HS-27A (cell line): ENCODE data around the gene C1S.

Experiments used
- DNase-seq: peaks from one replicate; pipeline ENCODE4 v3.0.0-alpha.2; 2012; ENCODE audit warnings: low read depth, missing footprints

Gene C1S

DNA sequence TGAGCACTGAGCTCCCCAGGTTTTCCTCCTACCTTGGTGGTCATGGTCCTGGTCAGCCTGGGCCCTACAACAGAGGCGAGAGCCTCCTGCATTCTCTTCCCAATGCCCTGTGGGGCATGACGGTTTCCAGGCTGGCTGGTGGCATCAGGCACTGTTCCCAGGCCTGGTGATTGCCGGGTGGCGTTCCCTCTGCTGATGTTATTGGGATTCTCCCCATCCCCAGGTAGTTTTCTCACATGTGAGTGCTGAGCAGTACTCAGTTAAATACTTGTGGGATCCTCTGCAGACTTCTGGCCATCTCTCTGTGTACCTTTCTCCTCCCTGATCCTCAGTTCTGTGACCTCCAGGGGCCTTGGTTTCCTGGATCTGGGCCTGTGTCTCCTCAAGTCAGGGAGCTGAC, 16.0 kb downstream of the C1S start:
- no peak for DNase-seq

DNA sequence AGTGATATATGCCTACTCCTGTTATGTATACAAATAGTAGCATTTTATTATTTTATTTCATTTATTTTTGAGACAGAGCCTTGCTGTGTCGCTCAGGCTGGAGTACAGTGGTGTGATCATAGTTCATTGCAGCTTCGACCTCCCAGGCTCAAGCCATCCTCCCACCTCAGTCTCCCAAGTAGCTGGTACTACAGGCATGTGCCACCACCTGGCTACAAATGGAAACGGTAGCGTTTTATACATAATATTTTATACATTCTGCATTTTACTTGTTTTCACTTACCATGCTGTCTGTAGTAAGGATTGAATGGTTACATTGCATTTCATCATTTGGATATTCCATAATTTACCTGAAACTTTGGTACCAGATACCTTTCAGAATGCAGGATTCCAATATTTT, 17.6 kb downstream of the C1S start:
- DNase-seq = no peak

DNA sequence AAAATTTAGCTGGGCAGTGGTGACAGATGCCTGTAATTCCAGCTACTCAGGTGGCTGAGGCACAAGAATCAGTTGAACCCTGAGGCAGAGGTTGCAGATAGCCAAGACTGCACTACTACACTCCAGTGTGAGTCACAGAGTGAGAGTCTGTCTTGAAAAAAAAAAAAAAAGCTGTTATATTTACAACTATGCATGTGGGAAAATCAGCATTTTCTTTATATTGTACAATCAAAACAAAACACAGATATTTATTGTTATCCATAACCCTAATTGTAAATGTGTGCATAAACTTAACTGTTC, 19.3 kb downstream of the C1S start:
- no peak for DNase-seq

DNA sequence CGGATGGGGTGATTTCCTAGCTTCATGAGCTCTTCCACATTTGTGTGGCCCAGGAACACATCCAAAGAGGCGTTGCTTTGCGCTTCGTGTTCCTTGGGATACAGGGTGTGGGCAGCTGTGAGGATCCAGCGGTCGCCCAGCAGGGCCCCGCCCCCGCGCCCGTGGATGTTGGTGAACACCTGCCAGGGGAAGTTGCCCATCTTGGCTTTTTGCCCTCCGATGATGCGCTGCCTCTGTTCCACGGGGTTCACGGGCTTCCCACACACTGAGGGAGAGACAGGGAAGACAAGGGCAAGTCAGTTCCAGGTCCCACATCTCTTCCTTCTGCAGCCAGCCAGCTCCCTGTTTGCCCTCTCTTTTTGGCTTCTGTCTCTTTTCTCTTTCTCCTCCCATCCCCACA, 20.5 kb downstream of the C1S start:
- DNase-seq = no peak

DNA sequence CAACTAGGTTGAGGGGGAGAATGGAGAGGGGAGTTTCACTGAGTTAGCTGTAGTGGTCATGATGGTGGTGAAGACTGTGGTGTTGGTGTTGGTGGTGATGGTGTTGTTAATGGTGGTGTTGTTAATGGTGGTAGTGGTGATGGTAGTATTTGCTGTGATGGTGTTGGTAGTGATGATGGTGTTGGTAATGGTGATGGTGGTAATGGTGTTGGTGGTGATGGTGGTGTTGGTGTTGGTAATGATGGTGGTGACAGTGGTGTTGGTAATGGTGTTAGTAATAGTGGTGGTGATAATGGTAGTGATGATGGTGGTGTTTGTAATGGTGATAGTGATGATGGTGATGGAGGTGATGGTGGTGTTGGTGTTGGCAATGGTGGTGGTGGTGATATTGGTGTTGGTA, 22.6 kb downstream of the C1S start:
- DNase-seq = no peak

DNA sequence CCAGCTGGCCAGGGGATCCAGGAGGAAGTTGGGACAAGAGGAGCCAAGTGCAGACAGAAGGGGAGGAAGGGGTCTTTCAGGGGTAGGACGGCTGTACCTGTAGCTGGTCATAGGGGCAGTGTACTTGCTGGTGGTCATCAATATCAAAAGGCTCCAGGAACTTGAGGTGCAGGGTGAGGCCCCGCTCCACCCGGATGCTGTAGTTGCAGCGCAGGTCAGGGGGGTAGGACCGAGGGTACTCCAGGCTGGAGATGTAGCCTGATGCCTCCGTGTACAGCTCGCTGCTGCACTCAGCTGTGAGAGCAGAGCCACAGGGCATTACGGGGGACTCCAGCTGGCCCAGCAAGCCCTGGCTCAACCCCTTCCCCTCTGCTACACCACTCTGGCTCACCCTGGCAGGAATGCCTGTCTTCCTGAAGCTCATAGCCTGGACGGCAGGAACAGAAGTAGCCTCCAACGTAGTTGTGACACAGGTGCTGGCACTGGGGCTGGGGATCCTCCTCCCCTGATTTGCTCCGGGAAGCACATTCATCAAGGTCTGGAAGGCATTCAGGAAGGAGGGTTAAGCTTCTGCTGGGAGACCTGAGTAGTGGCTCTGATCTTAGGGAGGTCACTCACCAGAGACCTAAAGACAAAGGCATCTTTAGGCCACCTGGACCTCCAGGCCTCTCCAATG, 28.8 kb downstream of the C1S start:
- DNase-seq = no peak

DNA sequence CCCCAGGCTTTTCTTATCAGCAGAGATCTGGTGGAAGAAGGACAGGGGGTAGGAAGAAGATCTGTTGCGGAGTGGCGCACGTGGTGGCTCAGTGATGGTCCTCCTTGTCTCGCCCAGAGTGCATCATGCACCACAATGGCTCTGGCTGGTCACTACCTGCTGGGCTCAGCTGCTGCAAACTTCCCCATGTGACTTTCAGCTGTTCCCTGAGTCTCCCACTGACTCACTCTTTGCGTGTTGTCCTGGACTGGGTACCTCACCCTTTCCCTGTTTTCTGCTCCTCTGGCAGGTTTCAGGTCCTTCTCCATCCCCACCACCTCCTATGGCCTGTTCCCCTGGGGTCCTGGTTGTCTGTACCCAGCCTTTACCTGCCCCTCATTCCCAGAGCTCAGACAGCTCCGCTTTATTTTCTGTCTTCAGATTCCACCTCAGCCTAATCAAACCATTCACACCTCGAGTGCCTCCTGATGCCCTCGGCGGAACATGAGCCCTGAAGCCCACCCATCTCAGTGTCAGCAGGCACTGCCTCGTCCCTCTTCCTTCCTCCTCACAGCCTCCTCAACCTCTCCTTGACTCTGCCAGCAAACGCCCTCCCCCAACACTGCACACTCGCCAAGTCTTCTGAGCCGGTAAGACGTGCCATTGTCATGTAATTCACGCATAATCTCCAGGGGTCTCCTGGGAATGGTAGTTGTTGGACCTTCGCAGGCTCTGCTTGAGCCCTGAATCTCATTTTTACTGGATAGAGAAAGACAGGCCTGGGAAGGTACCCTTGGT, 29.9 kb downstream of the C1S start:
- no peak for DNase-seq

DNA sequence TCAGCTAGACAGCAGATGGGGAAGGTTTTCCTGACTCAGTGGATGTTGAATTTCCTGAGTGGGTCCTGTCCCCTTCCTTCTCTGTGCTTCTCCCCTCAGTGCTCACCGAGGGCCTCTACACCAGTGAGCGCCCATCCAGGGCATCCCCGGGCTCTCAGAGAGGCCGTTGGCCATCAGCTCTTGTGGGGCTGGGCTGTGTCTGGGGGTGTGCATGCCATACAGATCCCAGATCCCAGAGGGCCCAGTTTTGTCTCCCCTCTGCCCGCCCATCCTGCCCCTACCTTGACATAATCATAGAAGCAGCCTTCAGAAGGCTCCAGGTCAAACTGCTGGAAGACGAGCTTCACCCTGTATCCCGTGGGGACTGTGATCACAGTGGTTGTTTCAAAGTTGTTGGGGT, 30.7 kb downstream of the C1S start:
- no peak for DNase-seq

DNA sequence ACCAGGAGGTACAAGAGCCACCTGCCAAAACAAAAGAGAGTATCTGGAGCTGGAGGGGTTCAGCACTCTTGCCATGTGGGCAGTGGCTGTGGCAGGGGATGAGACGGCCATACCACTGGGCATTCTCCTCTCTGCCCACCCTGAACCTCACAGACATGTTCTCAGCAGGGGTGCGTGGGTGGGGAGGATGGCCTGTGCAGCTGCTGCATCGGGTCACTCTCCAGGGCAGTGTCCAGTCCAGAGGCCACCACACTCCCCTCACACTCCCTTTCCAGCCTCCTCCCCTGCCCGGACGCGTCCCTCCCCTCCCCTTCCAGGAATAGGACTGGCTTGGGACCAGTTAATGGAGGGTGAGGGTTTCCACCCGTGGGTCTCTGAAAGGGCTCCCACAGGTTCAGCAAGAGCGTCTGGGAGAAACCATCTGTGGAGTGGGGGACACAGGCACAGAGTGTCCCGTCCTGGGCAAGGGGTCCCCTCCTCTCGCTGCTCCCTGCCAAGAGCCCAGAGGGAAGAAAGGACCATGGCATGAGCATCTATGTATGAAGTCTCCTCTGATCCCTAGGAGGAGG, 31.2 kb downstream of the C1S start:
- DNase-seq = no peak

DNA sequence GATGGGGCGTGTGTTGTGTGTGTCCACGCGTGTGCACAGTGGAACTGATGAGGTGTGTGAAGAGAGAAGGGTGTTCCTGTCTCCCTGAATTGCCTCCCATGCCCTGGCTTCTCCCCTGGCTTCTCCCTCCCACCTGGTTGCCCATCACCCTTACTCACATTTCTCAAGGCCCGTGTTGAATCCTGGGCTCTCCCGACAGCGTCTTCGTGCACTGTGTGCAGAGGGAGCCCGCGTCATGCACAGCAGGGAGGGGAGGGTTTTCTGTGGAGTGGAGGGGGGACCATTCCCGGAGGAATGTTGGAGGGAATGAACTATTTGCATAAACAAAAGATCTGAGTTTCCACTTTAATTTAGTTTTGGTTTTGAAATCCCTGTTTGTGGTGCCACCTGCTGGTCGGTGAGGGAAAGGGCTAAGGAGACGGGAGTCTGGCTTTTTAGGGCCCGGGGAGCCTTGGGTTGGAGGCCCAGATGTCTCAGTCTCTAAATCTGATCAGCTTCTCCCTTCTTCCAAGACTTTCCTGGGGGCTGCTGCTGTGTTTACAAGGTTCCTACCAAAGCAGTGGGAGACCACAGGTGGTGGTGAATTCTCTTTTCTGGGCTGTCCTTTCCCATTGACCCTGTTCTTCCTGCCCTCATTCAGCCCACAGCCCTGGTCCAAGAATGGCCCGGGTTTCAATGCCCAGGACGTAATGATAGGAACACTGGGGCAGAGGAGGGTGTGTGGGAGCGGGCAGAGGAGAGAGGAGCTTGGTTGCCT, 31.9 kb downstream of the C1S start, which contains the start of gene C1R:
Gene C1R, minus strand, starts transcription at position 217 of the 757 bp plus-strand sequence. Its CDS starts 57 bp downstream, at position 160.
- peak; percentile 51 for DNase-seq

DNA sequence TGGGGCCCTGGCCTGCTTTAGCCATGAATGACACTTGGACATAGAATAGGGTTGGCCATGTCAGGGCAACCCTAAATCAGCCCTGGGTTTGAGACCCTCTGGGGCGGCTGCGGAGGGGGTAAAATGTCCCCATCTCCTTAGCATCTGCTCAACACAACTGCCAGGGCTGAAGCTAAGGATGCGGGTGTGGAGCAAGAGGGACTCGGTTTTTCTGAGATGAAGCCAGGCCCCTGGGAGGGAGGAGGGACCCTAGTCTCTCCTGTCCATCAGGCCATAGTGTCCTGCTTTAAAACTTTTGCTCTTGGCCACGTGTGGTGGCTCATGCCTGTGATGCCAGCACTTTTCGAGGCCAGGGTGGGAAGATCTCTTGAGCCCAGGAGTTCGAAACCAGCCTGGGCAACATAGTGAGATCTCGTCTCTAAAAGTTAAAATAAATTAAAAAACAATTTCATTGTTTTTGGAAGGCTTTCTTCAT, 32.5 kb downstream of the C1S start:
- no peak for DNase-seq

DNA sequence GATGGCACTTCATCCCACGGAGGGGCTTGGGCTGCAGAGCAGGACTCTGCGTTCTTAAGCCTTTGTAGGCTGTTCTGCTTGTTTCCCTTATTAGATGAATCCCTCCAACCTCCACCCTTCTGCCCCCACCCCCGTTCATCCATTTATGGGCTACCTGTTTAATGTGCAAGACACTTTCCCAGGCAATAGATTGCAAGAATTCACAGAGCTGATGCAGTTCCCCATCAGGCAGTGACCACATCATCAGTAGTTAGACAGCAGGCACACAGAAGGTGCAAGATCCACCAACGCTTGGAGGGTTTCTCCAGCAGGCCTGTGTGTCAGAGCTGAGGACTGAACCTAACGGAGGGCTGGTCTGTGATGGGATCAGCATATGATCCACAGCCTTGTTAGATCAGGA, 33.0 kb downstream of the C1S start:
- no peak for DNase-seq

DNA sequence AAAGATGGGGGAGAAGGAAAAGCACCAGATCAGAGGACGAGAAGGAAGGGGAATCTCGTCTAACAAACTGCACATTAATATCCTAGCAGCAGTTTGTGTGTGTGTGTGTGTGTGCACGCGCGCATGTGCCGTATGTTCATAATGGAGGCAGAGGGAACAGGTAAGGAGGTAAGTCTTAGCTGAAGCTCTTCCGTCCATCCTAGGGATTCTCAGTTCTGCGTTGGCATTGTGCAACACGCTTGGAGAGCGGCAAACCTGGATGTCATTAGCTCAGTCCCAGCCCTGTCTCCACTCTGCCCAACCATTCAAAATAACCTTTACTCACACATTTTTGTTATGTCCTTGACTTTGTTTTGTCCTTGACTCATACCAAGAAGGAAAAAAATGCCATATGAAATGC, 33.4 kb downstream of the C1S start:
- no peak for DNase-seq

DNA sequence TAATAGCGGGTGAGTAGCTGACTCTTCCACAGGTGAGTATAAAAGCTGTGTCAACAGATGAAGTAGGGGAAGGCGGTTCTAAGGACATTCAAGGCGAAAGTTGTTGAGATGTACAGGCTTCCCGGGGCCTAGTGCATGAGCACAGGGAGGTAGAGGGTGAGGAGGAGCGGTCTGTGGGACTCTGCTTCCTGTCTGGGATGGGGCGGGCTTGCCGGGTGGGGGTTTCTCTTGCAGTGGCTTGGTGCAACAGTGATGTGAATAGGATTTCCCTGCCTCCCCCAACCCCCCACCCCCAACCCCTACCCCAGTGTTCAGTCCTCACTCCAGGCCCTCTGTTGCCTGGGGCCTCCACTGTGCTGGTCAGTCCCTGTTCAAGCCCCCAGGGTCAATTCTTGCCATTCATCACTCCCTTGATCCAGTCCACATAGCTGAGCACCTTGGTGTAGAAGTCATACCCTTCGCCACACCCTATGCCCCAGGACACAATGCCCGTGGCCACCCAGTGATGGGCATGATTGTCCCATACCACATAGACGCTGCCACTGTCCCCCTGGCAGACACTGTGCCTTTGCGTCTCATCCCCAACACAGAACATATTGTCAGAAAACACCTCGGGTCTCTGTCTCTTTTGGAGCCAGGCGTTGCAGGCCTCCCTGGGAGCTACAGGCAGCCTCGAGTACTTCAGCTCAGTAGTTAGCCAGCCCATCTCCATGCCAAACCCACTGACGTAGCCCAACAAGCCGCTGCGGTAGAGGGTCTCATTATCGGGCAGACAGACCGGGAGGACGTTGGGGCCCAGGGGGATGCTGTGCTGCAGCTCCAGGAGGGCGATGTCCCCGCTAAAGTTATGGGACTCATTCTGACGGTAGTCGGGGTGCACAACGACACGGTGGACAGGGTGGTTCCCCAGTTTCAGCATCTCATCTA, 35.8 kb downstream of the C1S start:
- DNase-seq = no peak

DNA sequence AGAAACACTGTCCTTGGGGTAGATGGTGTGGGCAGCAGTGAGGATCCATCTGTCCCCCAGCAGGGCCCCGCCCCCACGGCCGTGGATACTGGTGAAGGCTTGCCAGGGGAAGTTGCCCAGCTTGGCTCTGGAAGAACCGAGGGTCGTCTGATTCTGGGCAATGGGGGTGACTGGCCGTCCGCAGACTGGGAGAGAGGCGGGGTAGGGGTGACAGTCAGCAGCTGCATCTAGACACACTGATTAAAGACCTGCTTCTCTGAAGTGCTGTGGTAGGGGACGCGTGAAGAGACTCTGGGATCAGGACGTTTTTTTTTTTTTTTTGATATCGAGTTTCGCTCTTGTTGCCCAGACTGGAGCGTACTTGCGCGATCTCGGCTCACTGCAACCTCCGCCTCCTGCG, 36.5 kb downstream of the C1S start:
- DNase-seq = no peak

DNA sequence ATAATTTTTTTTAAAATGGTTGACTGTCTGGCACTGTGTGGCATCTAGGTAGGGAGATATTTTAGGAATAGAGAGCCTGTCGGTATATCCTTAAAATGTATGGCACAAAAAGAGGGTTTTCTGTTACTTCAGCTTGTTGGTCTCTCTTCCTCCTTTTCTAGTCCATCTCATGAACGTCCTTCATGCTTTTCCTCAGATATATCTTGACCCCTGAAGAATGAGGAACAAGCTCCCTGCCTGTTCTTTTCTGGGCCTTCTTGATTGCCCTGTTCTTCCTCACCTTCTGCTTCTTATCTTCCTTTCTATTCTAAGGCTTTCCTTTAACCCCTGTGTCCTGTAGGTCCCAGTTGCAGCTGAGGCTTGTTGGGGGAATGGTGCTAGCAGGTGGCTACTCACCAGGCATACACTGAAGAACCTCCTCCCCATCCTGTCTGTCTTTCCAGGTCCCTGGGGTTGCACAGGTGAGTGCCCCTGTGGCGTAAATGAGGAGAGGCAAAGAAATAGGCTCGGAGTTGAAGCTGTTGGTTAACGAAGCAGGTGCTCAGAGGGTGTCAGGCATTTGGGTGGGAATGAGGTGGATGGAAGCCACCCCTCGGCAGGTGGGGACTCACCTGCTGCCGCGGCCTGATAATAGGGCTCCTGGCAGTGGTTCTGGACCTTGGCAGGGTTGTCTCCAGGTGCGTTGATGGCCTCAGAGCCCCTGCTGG, 38.9 kb downstream of the C1S start:
- no peak for DNase-seq

DNA sequence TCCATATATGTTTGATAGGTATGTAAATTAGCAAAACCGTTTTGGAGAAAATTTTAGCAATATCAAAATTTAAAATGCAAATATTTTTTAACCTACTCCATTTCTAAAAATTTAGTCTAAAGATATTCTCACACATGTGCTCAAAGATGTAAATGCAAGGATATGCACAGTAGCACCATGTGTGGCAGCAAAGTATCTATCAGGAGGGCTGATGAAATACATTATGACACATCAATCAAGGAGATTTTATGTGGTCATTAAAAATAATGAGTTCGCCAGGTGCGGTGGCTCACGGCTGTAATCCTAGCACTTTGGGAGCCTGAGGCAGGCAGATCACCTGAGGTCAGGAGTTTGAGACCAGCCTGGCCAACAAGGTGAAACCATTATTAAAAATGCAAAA, 39.7 kb downstream of the C1S start:
- no peak for DNase-seq

DNA sequence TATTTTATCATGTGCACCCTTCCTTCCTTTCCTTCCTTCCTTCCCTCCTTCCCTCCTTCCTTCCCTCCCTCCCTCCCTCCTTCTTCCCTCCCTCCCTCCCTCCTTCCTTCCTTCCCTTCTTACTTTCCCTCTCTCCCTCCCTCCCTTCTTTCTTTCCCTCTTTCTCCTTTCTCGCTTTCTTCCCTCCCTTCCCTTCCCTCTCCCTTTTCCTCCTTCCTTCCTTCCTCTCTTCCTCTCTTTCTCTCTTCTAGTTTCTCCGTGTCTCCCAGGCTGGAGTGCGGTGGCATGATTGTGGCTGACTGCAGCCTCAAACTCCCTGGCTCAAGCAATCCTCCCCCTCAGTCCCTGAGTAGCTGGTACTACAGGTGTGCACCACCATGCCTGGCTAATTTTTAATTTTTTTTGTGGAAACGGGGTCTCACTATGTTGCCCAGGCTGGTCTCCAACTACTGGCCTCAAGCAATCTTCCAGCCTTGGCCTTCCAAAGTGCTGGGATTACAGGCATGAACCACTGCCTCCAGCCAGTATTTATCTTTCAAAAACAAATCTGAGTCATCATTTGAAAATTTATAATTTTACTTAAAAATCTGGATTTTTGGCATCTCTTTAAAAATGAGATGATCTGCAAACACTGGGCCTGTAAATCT, 40.7 kb downstream of the C1S start:
- DNase-seq = no peak

DNA sequence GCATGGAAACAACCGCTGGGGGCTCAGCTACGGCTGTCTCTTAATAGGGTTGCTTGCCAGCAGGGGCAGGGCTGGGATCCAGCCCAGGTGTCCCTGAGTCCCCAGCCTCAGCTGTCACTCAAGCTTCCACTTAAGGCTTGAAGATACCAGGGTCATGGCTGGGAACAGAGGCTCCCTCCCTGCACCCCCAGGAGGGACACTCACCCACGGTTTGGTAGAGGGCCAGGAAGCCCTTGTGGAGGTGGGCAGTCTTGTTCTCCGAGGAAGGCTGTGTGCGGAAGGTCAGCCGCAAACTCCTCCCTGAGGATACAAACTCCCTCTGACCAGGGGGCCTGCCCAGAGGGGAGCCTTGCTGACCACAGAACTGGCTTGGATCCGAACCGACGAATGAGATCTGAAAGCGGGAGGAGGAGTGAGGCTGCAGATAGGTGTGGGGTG, 41.2 kb downstream of the C1S start:
- DNase-seq = no peak

DNA sequence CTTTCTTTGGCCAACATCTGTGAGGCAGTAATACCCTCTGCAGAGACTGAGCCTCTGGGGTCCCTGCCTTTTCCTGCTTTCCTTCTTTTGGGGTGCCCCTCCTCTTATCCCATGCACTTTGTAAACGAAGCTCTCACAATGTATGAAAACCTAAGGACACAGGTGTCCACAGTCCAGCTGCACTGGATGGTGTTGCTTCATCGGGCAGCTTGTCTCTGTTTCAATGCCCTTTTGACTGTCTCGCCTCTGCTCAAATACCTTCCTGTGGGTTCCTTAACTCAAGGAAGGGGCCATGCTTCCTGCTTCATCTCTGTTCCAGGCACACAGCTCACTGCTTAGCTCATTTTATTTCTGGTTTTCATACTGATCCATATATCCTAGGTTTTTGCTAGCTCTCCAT, 42.1 kb downstream of the C1S start:
- DNase-seq = no peak
